Keratinocyte (primary cell): Measurements from ENCODE around the gene BRK1.

ENCODE experiments used
- EZH2 ChIP-seq: IDR thresholded peaks from one replicate; pipeline ENCODE4 v1.6.1; 2012; ENCODE audit warnings: inconsistent platforms, mild to moderate bottlenecking, low read length, moderate library complexity
- TF ChIP-seq, protein P1 (sequence below), 3 experiments: IDR thresholded peaks in 1 of 3; conservative IDR thresholded peaks in 1 of 3; optimal IDR thresholded peaks in 1 of 3; 2 replicates in 2 of 3; 3 replicates in 1 of 3; pipeline versions ENCODE3 to v1.5.1; 2011; ENCODE audit warnings: low read length in 3 of 3, mild to moderate bottlenecking in 3 of 3, moderate library complexity in 2 of 3, control low read depth in 1 of 3, inconsistent platforms in 1 of 3; ENCODE audit not compliant: insufficient read depth in 2 of 3; ENCODE audit errors: extremely low read depth in 1 of 3

DNA sequence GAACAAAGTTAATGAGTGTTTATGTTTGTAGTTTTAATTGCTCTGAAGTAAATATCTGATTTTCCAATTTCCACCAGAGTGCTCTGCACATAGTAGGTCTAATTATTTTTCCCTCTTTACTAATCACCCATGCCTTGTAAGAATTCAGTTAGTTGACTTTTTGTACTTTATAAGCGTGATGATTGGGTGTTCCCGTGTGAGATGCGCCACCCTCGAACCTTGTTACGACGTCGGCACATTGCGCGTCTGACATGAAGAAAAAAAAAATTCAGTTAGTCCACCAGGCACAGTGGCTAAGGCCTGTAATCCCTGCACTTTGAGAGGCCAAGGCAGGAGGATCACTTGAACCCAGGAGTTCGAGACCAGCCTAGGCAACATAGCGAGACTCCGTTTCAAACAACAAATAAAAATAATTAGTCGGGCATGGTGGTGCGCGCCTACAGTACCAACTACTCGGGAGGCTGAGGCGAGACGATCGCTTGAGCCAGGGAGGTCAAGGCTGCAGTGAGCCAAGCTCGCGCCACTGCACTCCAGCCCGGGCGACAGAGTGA lies 25.6 kb downstream of the BRK1 start:
- TF ChIP-seq, protein P1, sequence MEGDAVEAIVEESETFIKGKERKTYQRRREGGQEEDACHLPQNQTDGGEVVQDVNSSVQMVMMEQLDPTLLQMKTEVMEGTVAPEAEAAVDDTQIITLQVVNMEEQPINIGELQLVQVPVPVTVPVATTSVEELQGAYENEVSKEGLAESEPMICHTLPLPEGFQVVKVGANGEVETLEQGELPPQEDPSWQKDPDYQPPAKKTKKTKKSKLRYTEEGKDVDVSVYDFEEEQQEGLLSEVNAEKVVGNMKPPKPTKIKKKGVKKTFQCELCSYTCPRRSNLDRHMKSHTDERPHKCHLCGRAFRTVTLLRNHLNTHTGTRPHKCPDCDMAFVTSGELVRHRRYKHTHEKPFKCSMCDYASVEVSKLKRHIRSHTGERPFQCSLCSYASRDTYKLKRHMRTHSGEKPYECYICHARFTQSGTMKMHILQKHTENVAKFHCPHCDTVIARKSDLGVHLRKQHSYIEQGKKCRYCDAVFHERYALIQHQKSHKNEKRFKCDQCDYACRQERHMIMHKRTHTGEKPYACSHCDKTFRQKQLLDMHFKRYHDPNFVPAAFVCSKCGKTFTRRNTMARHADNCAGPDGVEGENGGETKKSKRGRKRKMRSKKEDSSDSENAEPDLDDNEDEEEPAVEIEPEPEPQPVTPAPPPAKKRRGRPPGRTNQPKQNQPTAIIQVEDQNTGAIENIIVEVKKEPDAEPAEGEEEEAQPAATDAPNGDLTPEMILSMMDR (optimal IDR thresholded peaks at IDR 0.05 in 1 of 3, IDR thresholded peaks at IDR 0.05 in 1 of 3, conservative IDR thresholded peaks at IDR 0.05 in 1 of 3; ENCODE audit: extremely low read depth in 1 of 3, insufficient read depth in 2 of 3, low read length in 3 of 3) = no peak
- TF ChIP-seq EZH2 = no peak
